HUES6 (cell line): ENCODE measurements around the gene LINGO3.
"Not testable (repeated sequence)": the region's sequence is repeated elsewhere in the genome, so short reads cannot be mapped to it uniquely, and the experiment has no call there.

Source experiments
- H3K27ac ChIP-seq: 2 replicates; pipeline ENCODE4 v1.7.0; 2013; ENCODE audit warnings: low read depth, mild to moderate bottlenecking, low read length, inconsistent platforms
- H3K27me3 ChIP-seq: 2 replicates; pipeline ENCODE4 v1.6.1; 2013; ENCODE audit warnings: low read length; ENCODE audit not compliant: control insufficient read depth, insufficient read depth
- H3K36me3 ChIP-seq: 2 replicates; pipeline ENCODE4 v1.6.1; 2013; ENCODE audit warnings: low read length; ENCODE audit not compliant: control insufficient read depth, insufficient read depth
- H3K4me1 ChIP-seq: 2 replicates; pipeline ENCODE4 v1.6.1; 2013; ENCODE audit warnings: low read length; ENCODE audit not compliant: control insufficient read depth, insufficient read depth
- H3K4me3 ChIP-seq: 2 replicates; pipeline ENCODE4 v1.5.1; 2013; ENCODE audit warnings: low read depth, low read length
- H3K9ac ChIP-seq: one replicate; pipeline ENCODE4 v1.6.1; 2013; ENCODE audit warnings: mild to moderate bottlenecking, low read length
- H3K9me3 ChIP-seq: 2 replicates; pipeline ENCODE4 v1.6.1; 2013; ENCODE audit warnings: low read depth, low read length; ENCODE audit not compliant: control insufficient read depth, insufficient read depth

Gene LINGO3

DNA sequence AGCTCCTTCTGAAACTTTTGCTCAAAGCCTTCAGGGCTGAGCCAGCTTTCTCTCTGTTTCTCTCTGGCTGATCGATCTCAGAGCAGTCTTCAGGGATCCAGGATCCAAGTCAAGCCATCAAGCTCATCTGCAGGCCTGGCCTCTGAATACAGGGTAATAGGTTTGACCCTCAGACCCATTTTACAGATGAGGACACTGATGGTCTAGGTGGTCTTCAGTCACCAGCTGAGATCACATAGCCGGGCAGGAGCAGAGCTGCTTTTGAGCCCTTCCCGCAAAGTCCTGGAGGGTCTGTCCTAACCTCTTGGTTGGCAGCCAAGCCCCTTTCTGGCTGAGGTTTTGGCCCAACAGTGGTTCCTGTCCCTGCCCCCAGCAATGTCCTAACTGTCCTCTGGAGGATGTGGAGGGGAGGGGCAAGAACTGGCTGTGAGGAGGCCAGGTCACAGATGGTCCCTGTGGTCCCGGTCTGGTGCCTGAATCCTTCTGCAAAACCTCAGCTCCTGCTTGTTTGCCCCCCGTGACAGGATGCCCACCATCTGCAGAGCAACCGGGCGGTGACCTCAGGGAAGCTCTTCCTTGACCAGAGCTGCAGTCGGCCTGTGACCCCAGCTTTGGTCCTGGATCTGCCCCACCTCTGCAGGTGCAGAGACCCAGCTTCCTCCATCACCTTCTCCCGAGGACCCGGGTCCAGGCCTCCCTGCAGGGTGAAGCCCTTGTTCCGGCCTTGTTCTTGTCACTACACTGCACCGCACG lies 20.2 kb downstream of the LINGO3 start:
- H3K4me1 ChIP-seq = peaks cover 12% of the 10 kb centered on the region
- H3K36me3 ChIP-seq = no peaks in the 10 kb centered on the region
- no peak overlapping the region for H3K4me3 ChIP-seq
- H3K27ac ChIP-seq = no peak overlapping the region
- H3K27me3 ChIP-seq = peaks cover 79% of the 10 kb centered on the region
- H3K9ac ChIP-seq = no peak overlapping the region
- H3K9me3 ChIP-seq = no peaks in the 10 kb centered on the region

DNA sequence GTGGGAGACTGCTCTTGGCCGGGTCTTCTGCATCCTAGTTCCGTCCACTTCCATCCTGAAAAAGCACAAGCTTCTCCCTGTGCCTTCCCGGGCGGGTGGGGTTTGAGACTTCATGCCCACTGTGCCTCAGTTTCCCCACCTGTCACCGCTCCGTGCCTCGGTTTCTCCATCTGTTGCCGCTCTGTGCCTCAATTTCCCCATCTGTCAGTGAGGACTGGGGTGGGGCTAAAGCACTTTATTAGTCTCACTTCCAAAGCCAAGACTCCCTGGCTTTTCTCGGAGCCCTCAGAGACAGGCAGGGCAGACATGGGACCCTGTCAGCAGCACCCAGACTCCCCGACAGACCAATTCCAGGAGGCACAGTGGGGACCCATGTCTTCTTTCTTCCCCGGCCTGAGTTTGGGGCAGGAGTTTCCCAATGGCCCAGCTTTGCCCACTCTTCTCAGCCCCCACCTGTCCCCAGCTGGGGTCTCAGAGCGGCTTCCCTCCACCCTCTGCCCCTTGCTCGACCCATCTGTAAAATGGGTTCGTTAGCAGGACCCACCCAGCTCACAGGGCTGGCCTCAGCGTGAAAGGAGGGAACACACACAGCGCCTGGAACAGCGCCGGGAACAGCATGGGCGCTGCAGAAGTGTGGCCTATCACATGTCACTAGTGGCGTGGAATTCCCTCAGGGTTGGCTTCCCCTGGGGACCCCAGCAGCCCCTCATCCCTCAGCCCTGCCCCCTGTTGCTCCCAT lies 21.4 kb downstream of the LINGO3 start:
- Histone ChIP-seq H3K4me3 (no peak overlapping the region), H3K9ac (no peak overlapping the region), H3K27ac (no peak overlapping the region), H3K36me3 (no peaks in the 10 kb centered on the region), H3K4me1 (peaks cover 12% of the 10 kb centered on the region), H3K27me3 (peaks cover 78% of the 10 kb centered on the region), H3K9me3 (no peaks in the 10 kb centered on the region)

DNA sequence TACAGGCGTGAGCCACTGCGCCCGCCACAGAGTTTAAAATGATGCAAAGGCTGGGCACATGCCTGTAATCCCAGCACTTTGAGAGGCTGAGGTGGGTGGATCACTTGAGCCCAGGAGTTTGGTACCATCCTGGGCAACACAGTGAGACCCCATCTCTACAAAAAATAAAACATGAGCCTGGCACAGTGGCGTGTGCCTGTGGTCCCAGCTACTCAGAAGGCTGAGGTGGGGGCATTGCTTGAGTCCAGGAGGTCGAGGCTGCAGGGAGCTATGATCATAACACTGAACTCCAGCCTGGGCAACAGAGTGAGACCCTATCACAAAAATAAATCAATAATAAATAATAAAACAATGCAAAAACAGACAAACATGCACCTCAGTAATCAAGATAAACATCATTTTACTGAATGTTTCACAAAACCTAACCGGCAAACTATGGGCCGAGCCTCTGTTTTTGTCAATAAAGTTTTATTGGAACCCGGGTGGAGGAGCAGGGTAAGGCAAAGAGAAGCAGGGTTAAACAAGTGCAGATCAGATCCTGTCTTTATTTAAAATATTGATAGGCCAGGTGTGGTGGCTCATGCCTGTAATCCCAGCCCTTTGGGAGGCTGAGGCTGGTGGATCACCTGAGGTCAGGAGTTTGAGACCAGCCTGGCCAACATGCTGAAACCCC lies 24.0 kb downstream of the LINGO3 start:
- H3K4me1 ChIP-seq = no peaks in the 10 kb centered on the region
- no peak overlapping the region for H3K9ac ChIP-seq
- H3K27me3 ChIP-seq = peaks cover 52% of the 10 kb centered on the region
- H3K36me3 ChIP-seq = no peaks in the 10 kb centered on the region
- H3K9me3 ChIP-seq = no peaks in the 10 kb centered on the region
- no peak overlapping the region for H3K4me3 ChIP-seq
- no peak overlapping the region for H3K27ac ChIP-seq

DNA sequence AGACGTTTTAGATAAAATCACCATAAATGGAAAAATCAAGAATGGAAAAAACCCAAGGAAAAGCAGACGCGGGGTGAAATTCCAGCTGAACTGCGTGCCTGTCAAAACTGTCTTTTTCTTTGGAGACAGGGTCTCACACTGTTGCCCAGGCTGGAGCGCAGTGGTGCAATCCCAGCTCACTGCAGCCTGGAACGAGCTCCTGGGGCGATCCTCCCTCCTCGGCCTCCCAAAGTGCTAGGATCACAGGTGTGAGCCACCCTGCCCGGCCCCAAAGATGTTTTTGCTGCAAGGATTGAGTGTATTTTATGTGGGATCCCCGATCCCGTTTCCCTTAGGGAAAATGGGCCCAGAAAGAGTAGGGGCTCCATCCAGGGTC lies 25.1 kb downstream of the LINGO3 start:
- no peak overlapping the region for H3K9ac ChIP-seq
- no peaks in the 10 kb centered on the region for H3K4me1 ChIP-seq
- peaks cover 41% of the 10 kb centered on the region for H3K27me3 ChIP-seq
- no peaks in the 10 kb centered on the region for H3K9me3 ChIP-seq
- H3K27ac ChIP-seq = no peak overlapping the region
- no peaks in the 10 kb centered on the region for H3K36me3 ChIP-seq
- peak overlapping the region; percentile 63; the same call in 1 of the 2 replicates for H3K4me3 ChIP-seq

DNA sequence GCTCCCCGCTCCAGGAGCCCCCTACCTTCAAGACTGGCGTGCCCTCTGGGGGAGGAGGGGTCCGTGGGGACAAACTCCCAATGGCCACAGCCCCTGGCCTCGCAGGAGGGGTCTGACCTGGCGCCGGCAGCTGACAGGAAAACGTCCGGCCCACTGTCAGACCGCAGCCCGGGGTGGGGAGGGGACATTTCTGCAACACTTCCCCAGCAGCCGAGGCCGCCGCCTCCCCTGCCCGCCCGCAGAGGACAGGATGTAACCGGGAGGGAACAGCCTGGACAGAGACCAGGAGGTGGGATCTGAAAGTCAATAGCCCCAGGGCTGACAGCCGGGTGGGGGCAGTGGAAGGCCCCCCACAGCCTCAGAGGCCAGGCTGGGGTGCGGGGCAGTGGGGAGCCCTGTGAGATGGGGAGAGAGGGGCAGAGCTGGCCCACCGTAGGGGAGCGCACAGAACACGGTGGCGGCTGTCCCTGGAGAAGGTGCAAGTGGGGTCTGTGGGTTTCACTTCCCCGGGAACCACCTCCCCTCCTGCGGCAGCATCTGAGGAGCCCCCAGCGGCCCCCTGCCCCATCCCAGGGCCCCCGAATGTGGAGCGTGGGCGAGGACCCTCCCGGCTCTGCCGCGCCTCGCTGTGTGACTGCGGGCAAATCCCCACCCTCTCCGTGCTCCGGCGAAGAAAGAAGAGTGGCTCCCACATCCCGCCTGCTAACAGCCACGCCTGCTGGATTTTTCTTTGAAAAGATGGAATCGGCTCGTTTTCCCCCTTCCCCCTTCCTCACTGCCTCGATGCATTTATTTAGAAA lies 25.7 kb downstream of the LINGO3 start, which contains the start of gene PEAK3:
Gene PEAK3 (minus strand): TSS at position 114 of the 800 bp plus-strand sequence. CDS start 1,244 bp downstream, outside the sequence.
- H3K27ac ChIP-seq = no peak within 1 kb of the TSS
- H3K9ac ChIP-seq = no peak within 1 kb of the TSS
- no peaks in the 10 kb centered on the region for H3K4me1 ChIP-seq
- peak within 1 kb of the TSS; percentile 63 for H3K4me3 ChIP-seq
- H3K36me3 ChIP-seq = no peaks in the 10 kb centered on the region
- H3K27me3 ChIP-seq = peaks cover 35% of the 10 kb centered on the region
- H3K9me3 ChIP-seq = no peaks in the 10 kb centered on the region

DNA sequence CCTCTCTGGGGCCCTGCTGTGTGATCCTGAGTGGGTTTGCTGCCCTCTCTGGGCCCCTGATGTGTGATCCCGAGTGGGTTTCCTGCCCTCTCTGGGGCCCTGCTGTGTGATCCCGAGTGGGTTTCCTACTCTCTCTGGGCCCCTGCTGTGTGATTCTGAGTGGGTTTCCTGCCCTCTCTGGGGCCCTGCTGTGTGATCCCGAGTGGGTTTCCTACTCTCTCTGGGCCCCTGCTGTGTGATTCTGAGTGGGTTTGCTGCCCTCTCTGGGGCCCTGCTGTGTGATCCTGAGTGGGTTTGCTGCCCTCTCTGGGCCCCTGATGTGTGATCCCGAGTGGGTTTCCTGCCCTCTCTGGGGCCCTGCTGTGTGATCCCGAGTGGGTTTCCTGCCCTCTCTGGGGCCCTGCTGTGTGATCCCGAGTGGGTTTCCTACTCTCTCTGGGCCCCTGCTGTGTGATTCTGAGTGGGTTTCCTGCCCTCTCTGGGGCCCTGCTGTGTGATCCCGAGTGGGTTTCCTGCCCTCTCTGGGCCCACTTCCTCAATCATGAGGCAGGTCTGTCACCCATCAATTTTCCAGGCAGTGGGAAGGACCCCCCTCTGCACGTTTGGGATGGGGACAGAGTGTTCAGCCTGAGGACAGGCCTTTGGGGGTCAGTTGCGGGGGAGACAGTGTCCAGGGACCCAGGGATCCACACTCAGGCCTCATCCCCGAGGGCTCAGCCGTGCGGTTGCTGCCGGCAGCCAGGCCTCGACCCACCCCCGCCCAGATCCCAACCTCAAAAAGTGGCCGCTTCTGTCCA lies 26.5 kb downstream of the LINGO3 start:
- not testable (repeated sequence) for H3K36me3 ChIP-seq, H3K9ac ChIP-seq, H3K4me1 ChIP-seq, H3K9me3 ChIP-seq, H3K27ac ChIP-seq
- H3K4me3 ChIP-seq = peak overlapping the region; percentile 63
- peaks cover 28% of the 10 kb centered on the region for H3K27me3 ChIP-seq

DNA sequence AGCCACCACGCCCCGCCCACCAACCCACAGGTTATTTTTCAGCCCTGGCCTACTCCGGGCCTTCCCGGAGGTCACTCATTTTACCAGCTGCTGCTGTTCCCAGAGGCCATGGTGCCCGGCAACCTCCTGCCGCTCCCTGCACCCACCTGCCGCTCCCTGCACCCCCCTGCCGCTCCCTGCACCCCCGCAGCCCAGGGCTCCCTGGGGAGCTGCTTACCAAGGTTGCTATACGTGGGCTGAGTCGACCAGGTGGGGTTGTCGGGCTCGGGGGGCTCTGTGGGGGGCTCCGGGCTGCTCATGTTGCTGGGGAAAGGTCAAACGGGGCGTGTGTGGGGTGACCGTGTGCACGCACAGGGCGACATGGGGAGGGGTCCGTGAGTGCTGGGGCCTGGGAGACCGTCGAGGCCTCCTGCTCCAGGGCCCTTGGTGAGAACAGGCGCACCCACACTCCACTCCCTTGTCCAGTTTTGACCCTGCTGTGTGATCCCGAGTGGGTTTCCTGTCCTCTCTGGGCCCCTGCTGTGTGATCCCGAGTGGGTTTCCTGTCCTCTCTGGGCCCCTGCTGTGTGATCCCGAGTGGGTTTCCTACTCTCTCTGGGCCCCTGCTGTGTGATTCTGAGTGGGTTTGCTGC lies 27.2 kb downstream of the LINGO3 start:
- H3K4me3 ChIP-seq = no peak overlapping the region
- no peak overlapping the region for H3K9ac ChIP-seq
- no peaks in the 10 kb centered on the region for H3K4me1 ChIP-seq
- no peak overlapping the region for H3K27ac ChIP-seq
- H3K9me3 ChIP-seq = no peaks in the 10 kb centered on the region
- H3K36me3 ChIP-seq = no peaks in the 10 kb centered on the region
- H3K27me3 ChIP-seq = peaks cover 21% of the 10 kb centered on the region

DNA sequence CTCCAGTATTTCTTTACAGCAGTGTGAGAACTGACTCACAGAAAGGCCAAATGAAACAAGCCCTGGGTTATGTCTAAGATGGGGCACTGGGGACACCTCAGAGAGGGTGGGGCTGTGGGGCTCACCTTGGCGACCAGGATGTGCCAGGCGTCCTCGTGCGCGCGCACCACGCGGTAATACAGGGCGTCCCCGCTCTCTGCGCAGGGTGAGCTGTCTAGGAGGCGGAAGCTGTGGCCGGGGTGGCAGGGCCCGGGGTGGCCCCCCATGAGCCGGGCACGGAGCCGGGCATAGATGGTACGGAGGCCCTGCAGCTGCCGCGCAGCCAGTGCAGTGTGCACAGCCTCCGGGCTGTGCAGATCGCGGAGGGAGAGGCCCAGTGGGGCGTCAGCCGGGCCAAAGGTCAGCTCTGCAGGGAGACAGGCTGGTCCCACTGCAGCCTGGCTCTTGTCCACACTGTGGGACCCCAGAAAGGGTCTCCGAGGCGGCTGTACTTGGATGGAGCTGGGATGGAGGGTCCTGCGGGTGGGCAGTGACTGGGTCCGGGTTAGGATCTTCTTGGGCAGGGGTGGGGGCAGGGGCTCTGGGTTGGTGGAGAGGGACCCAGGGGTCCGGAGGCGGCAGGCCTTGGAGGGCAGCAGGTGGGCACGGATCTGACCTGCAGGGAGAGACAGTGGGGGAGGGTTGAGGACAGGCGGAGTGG lies 29.3 kb downstream of the LINGO3 start:
- 0 out of 2 replicates have a peak, but pooled peaks cover 2% of the 10 kb centered on the region for H3K36me3 ChIP-seq
- no peak overlapping the region for H3K27ac ChIP-seq
- H3K9ac ChIP-seq = no peak overlapping the region
- no peak overlapping the region for H3K4me3 ChIP-seq
- peaks cover 4% of the 10 kb centered on the region; the same call in 1 of the 2 replicates for H3K4me1 ChIP-seq
- H3K27me3 ChIP-seq = peaks cover 17% of the 10 kb centered on the region
- H3K9me3 ChIP-seq = no peaks in the 10 kb centered on the region

DNA sequence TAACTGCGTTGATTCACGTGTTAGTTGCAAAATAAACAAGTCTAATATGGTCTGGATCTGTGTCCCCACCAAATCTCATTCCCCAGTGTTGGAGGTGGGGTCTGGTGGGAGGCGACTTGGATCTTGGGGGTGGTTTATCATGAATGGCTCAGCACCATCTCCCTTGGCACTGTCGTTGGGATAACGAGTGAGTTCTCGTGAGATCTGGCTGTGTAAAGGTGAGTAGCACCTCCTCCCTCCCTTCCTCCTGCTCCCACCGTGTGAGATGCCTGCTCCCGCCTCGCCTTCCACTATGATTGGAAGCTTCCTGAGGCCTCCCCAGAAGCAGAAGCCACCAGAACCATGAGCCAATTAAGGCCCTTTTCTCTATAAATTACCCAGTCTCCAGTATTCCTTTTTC lies 30.8 kb downstream of the LINGO3 start:
- H3K27ac ChIP-seq = no peak overlapping the region
- no peak overlapping the region for H3K9ac ChIP-seq
- H3K4me3 ChIP-seq = no peak overlapping the region
- H3K9me3 ChIP-seq = no peaks in the 10 kb centered on the region
- H3K4me1 ChIP-seq = peaks cover 11% of the 10 kb centered on the region; the same call in 1 of the 2 replicates
- H3K36me3 ChIP-seq = peaks cover 9% of the 10 kb centered on the region
- H3K27me3 ChIP-seq = peaks cover 5% of the 10 kb centered on the region
